Natural killer cell treated with Interleukin-12 subunit alpha and Interleukin-12 subunit beta and Interleukin-15 and Interleukin-18, amount 100 ng/mL, for 72 hours (primary cell): Measurements from ENCODE around the gene SLC25A10. TPM values are rescaled to one million over a fixed set of nuclear protein-coding genes. Genes with fewer than 3 reads are reported as not detected.

Experiments used
- ATAC-seq, 2 donors: fragments of 150-1000 bp; cut with Tn5 transposase in 1 of 2; sonication (Bioruptor Pico), chemical (Tn5 transposase) in 1 of 2; 2 replicates each; pipeline ENCODE4 v1.10.0; 2021
- DNase-seq: peaks from one replicate; pipeline ENCODE4 v3.0.0; 2022; ENCODE audit warnings: low spot score
- H3K27ac Mint-ChIP-seq, 2 donors: 1 replicate in 1 of 2; 2 replicates in 1 of 2; pipeline ENCODE4 v1.8.0; 2022; ENCODE audit warnings: mixed read lengths in 2 of 2, mild to moderate bottlenecking in 1 of 2, moderate library complexity in 1 of 2
- H3K27me3 Mint-ChIP-seq, 2 donors: 1 replicate in 1 of 2; 2 replicates in 1 of 2; pipeline ENCODE4 v1.8.0; 2022; ENCODE audit warnings: mixed read lengths in 2 of 2
- H3K36me3 Mint-ChIP-seq: one replicate; pipeline ENCODE4 v1.8.0; 2022; ENCODE audit warnings: mixed read lengths
- H3K4me1 Mint-ChIP-seq, 2 donors: 1 replicate in 1 of 2; 2 replicates in 1 of 2; pipeline ENCODE4 v1.8.0; 2022; ENCODE audit warnings: low read depth in 2 of 2, mixed read lengths in 2 of 2, mild to moderate bottlenecking in 1 of 2
- H3K4me3 Mint-ChIP-seq: one replicate; pipeline ENCODE4 v1.8.0; 2022; ENCODE audit warnings: mixed read lengths
- H3K9me3 Mint-ChIP-seq: 2 replicates; pipeline ENCODE4 v1.8.0; 2022; ENCODE audit warnings: mixed read lengths
- total RNA-seq, 2 donors: library from RNA; stranded (reverse); gene quantifications; one replicate each; pipeline ENCODE4 v1.2.3, GENCODE V29; 2022

Gene SLC25A10
- total RNA-seq, 2 donors from 2014 or later = 17.5 to 36.3 TPM

DNA sequence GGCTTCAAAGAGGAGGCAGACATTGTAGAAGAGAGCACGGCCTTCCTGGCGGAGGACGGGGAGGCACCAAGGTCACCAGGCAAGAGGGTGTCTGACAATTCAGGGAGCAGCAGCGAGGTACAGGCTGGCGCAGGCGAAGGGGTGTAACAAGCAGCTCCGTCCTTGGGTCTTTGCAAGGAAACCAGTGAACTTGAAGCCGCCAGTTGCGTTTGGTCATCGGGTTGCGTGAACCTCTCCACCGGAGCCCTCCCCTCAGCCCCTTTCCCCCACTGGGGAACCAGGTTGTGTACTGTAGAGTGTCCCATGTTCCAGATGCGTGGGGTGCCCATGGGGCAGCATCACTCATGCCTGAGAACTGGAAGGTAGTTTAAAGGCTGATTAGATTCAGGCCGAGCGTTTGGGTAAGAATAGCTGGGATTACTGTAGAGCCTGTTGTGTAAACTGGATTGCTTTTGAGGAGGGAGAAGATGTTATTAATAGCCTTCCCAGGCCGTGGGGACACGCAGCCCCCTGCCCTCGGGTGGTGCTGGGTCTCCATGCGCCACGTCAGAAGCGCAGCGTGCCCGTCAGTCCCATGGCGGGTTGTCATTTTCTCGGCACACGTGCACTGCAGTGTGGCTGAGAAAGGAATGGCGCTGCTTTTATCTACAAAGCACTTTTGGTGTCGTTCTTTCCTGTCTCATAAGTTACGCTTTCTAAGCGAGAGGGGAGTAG is 6.4 kb upstream of the SLC25A10 start:
- no peak for ATAC-seq
- DNase-seq = no peak
- H3K4me1 Mint-ChIP-seq = peaks cover 16 to 19% of the 10 kb centered on the region in 2 donors
- H3K36me3 Mint-ChIP-seq = peaks cover 4% of the 10 kb centered on the region
- no peaks in the 10 kb centered on the region for H3K9me3 Mint-ChIP-seq
- peak overlapping the region in 1 of 2 donors; percentile 23 for H3K27ac Mint-ChIP-seq
- H3K4me3 Mint-ChIP-seq = no peak overlapping the region
- H3K27me3 Mint-ChIP-seq = no peaks in the 10 kb centered on the region

DNA sequence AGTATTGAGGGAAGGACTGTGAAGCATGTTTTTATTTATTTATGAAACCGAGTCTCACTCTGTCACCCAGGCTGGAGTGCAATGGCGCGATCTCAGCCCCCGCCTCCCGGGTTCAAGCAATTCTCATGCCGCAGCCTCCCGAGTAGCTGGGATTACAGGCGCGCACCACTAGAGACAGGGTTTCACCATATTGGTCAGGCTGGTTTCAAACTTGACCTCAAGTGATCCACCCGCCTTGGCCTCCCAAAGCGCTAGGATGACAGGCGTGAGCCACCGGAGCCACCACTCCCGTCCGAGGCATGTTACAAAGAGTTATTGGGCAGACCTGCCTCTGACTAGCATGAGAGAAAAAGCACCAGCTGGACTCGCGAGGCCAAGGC is 5.9 kb upstream of the SLC25A10 start:
- Mint-ChIP-seq H3K4me3 (no peak overlapping the region), H3K9me3 (no peaks in the 10 kb centered on the region), H3K27me3 (no peaks in the 10 kb centered on the region), H3K4me1 (peaks cover 15 to 19% of the 10 kb centered on the region in 2 donors), H3K36me3 (peaks cover 4% of the 10 kb centered on the region), H3K27ac (peak overlapping the region in 1 of 2 donors; percentile 23)
- no peak for DNase-seq
- no peak for ATAC-seq

DNA sequence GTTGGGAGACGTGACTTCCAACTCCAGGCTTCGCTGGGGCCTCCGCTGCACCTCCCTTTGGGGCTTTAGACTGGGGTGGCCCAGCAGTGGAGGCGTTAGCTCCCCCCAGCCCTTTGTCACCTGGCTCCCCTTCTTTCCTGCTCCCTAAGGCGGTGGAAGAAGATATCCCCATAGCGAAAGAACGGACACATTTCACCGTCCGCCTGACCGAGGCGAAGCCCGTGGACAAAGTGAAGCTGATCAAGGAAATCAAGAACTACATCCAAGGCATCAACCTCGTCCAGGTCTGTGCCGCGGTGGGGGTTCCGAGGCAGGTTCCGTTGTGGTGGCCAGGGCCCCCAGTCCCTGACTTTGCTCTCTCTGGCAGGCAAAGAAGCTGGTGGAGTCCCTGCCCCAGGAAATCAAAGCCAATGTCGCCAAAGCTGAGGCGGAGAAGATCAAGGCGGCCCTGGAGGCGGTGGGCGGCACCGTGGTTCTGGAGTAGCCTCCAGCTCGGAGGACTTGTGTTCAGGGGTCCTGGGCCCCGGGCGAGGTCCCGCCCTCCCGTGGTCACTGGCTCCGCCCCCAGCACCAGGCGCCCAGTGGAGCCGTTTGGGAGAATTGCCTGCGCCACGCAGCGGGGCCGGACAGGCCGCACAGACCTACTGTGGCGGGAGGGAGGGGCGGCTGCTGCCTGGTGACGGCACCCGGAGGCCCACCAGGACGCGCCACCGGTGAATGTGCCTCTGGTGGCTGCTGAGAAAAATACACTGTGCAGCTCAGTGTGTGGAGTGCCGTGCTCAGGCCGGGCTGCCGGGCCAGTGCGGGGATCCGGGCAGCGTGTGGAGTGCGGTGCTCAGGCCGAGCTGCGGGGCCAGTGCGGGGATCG is 5.1 kb upstream of the SLC25A10 start:
- DNase-seq (no peak), ATAC-seq (no peak)
- Mint-ChIP-seq H3K27ac (no peak overlapping the region), H3K4me3 (no peak overlapping the region), H3K9me3 (no peaks in the 10 kb centered on the region), H3K4me1 (peaks cover 11 to 15% of the 10 kb centered on the region in 2 donors), H3K36me3 (peaks cover 4% of the 10 kb centered on the region), H3K27me3 (no peaks in the 10 kb centered on the region)

DNA sequence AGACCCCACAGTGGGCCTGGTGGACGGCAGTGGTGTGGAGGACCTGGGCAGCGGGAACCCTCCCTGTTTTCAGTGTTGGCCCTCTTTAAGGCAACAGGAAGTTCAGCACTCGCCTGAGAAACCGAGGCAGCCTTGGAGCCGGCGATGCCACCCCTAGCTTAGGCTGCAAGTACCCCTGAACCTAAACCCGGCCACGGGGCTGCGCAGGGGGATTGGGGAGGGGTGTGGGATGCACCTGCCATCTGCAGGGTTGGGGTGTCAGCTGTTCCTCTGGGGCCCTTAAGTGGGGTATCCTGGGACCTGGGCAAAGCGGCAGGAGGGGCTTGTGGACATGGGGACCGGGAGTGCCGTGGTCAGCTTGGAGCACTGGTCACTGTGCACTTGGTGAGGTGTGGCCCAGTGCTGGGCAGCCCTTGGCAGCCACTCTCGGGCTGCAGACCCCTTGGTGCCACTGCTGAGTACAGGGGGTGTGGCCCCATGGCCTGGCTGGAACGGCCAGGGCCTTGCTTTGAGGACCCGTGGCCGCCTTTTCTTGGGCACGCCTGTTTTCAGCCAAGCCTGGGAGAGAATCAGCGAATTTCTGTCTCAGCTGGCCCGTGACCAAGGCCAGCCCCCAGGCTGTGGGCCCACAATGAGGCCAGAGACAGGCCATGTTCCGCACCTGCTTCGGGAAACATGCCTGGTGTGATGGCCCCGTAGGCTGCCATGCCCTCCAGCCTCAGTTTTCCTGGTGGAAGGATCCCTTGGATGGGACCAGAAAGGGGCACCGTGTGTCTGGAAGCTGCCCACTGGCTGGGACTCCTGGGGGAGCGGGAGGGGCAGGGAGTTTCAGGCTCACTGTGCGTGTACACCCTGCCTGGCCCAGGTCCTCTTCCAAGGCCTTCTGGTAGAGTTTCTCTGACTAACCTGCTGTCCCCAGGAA is 4.1 kb upstream of the SLC25A10 start:
- no peak for DNase-seq
- Mint-ChIP-seq H3K27me3 (no peaks in the 10 kb centered on the region), H3K4me3 (no peak overlapping the region), H3K27ac (no peak overlapping the region), H3K36me3 (peaks cover 4% of the 10 kb centered on the region), H3K4me1 (peaks cover 15 to 16% of the 10 kb centered on the region in 2 donors), H3K9me3 (no peaks in the 10 kb centered on the region)
- no peak for ATAC-seq

DNA sequence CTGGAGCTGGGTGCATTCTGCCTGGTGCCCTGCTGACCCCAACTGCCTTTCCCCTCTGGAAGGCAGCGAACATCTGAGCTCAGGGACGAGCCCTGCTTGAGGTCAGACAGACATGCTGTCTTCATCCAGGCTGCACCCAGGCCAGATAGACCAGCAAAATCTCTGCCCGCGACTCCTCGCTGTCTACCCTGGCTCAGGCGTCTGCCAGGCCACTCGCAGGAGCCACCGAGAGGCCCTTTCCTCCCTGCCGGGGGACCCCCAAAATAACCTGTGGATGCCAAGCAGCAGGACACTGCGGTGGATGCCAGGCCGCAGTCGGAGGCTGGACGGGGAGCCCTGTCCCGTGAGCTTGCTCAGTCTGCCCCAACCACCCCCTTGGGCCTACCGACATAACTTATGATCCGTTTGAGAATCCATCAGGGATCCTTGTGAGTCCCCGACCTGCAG is 3.3 kb upstream of the SLC25A10 start:
- no peak overlapping the region for H3K4me3 Mint-ChIP-seq
- ATAC-seq = no peak
- H3K36me3 Mint-ChIP-seq = peaks cover 4% of the 10 kb centered on the region
- no peak for DNase-seq
- H3K27ac Mint-ChIP-seq = no peak overlapping the region
- no peaks in the 10 kb centered on the region for H3K9me3 Mint-ChIP-seq
- H3K27me3 Mint-ChIP-seq = no peaks in the 10 kb centered on the region
- H3K4me1 Mint-ChIP-seq = peaks cover 15 to 16% of the 10 kb centered on the region in 2 donors

DNA sequence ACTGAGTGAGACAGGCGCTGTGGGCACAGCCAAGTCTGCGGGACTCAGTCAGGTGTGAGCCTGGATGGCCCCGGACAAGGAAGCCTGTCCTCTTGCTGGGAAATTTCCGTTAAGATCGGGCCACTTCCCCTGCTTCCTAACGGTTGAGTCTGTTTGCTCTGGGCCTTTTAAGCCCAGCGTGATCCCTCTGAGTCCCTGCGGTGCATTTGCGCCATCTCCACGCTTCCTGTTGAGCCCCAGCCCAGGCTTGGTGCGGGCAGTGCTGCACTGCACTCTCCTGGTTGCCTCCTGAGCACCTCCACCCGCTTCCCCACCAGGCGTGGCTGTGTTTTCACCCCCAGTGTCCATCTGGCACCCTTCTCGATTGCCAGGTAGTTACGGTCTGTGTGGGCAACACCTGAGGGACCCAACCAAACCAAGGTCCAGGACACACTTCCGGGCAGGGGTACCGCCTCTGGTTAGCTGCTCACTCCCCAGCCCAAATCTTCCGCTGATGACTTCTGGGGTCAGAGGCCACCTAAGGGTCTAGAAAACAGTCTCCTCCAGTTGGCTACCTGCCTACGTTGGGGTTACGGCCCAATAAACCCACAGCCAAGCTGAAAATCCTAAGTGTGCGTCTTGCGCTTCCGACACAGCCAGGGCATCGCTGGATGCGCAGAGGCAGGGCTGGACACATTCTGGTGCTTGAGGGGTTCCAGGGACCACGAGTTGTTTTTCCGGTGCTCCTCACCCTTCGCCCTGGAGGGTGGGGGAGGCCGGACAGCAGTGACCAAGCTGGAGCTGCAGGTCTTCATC is 1.4 kb upstream of the SLC25A10 start:
- H3K36me3 Mint-ChIP-seq = peaks cover under 1% of the 10 kb centered on the region
- H3K4me1 Mint-ChIP-seq = peaks cover 9% of the 10 kb centered on the region in 2 donors
- H3K27ac Mint-ChIP-seq = peak overlapping the region in 1 of 2 donors; percentile 67
- no peaks in the 10 kb centered on the region for H3K27me3 Mint-ChIP-seq
- ATAC-seq = no peak
- no peak for DNase-seq
- H3K4me3 Mint-ChIP-seq = peak overlapping the region; percentile 48
- H3K9me3 Mint-ChIP-seq = no peaks in the 10 kb centered on the region

DNA sequence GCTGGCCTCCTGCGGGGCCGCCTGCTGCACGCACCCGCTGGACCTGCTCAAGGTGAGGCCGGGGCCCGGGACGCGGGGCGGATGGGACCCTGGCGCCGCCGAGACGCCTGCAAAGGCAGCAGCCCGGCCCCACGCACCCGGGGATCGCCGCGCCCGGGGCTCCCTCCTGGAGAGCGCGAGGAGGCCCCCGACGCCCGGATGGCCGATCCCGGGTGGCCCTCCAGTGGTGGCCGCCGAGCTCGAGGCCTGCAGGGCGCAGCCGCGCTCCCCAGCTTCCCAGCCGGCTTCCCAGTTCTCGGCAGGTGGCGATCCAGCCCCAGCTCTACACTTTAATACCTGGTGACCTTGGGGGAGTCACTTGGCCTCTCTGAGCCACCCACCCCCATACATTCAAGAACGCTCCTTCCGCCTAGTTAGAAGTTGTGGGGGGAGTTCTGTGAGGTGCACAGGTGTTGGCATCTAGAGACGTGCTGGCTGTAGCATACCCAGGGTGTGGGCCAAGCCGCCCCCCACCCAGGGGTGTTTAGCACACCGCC is 452 bp downstream of the SLC25A10 start:
- H3K9me3 Mint-ChIP-seq = no peaks in the 10 kb centered on the region
- ATAC-seq = peak; percentile 13 to 37
- peaks cover 9% of the 10 kb centered on the region in 2 donors for H3K4me1 Mint-ChIP-seq
- H3K36me3 Mint-ChIP-seq = no peaks in the 10 kb centered on the region
- DNase-seq = no peak
- H3K27me3 Mint-ChIP-seq = no peaks in the 10 kb centered on the region
- peak overlapping the region in 1 of 2 donors; percentile 62 for H3K27ac Mint-ChIP-seq
- peak overlapping the region; percentile 92 for H3K4me3 Mint-ChIP-seq

DNA sequence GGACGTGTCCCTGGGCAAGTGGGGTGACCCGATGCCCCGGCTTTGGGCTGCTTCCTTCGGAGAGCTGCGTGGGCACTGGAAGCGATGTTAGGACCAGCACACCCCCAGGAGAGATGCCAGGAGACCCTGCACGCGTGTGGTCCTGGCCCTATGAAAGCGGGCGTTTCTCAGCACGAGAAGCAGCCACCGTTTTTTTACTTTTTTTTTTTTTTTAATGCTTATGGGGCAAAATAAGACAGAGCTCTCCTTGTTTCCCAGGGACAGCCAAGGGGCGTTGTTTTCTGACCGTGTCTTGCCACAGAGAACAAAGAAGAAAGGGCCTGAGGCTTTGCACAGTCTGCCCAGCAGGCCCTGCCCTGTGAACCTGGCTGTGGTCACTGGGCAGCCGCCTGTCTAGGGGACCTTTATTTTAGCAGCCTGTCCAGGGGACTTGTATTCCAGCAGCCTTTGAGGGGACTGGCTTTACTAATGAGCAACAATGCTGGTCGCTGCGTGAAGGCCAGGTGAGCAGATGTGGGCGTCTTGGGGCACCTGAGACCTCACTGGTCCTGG is 996 bp downstream of the SLC25A10 start:
- Mint-ChIP-seq H3K36me3 (no peaks in the 10 kb centered on the region), H3K9me3 (no peaks in the 10 kb centered on the region), H3K27me3 (no peaks in the 10 kb centered on the region), H3K27ac (peak overlapping the region in 1 of 2 donors; percentile 62), H3K4me1 (peaks cover 9% of the 10 kb centered on the region in 2 donors), H3K4me3 (peak overlapping the region; percentile 92)
- ATAC-seq (no peak), DNase-seq (no peak)

DNA sequence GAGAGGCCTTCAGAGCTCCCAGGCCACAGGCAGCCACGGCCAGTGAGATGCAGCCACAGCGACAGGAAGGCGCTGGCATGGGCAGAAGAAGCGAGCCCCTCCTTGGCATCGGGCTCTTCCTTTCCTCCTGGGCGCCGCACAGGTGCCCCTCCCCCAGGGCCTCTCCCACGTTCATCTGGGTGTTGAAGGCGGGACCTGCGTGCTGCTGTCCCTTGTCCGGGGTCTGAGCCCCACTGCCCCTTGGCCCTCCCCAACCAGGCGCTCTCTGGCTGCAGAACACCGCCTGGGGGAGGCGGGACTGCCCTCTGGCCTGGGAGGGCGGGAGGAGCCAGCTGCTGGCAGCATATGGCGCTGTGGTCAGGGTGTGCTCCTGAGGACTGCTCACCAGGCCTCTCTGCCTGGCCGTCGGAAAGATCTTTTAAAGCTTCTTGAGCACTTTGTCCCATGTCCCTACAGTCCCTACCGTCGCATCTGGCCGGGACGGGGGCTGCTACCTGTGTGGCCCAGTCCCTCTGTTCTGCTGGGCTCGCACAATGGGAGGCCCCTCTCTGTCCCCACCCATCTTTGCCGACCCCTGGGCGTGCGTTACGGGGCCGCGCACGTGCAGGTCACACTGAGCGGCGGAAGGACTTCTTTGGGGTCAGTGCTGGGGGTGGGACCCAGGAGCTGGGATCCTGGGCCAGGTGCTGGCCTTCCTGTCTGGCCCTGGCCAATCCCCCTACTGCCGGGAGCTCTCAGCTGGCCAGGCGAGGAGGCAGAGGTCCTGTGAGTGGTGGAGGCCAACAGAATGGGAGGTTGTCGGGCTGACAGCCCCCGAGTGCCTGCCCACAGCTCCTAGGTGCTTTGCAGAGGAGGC is 1.7 kb downstream of the SLC25A10 start:
- Mint-ChIP-seq H3K4me1 (peaks cover 9% of the 10 kb centered on the region in 2 donors), H3K4me3 (peak overlapping the region; percentile 92), H3K27ac (no peak overlapping the region), H3K9me3 (no peaks in the 10 kb centered on the region), H3K27me3 (no peaks in the 10 kb centered on the region), H3K36me3 (no peaks in the 10 kb centered on the region)
- DNase-seq = no peak
- no peak for ATAC-seq

DNA sequence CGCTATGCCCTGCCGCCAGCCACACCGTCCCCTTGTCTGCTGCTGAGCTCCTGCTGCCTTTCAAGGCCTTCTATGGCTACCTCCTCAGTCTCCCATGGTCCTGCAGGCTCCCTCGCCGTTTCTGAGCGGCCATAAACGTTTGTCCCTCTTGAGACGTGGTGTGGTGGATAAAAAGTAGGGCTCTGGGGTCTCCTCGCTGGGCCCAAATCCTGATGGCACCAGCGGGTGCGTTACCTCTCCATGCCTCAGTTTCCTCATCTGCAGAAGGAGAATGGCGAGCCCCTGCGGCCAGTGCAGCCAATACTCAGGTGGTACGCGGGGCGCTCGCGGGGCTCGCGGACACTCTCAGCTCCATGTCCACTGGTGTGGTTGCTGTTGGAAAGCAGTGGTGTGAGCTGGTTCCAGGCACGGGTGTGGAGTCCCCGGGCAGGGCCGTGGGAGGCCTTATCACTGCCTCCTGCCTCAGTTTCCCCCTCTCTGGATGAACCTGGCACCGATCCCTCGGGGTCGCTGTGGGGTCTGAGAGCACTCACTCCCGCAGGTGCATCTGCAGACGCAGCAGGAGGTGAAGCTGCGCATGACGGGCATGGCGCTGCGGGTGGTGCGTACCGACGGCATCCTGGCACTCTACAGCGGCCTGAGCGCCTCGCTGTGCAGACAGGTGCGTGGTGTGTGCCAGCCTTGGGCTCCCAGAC is 2.5 kb downstream of the SLC25A10 start:
- Mint-ChIP-seq H3K27ac (no peak overlapping the region), H3K9me3 (no peaks in the 10 kb centered on the region), H3K27me3 (no peaks in the 10 kb centered on the region), H3K4me1 (peaks cover 9% of the 10 kb centered on the region in 2 donors), H3K4me3 (no peak overlapping the region), H3K36me3 (no peaks in the 10 kb centered on the region)
- ATAC-seq (no peak), DNase-seq (no peak)

DNA sequence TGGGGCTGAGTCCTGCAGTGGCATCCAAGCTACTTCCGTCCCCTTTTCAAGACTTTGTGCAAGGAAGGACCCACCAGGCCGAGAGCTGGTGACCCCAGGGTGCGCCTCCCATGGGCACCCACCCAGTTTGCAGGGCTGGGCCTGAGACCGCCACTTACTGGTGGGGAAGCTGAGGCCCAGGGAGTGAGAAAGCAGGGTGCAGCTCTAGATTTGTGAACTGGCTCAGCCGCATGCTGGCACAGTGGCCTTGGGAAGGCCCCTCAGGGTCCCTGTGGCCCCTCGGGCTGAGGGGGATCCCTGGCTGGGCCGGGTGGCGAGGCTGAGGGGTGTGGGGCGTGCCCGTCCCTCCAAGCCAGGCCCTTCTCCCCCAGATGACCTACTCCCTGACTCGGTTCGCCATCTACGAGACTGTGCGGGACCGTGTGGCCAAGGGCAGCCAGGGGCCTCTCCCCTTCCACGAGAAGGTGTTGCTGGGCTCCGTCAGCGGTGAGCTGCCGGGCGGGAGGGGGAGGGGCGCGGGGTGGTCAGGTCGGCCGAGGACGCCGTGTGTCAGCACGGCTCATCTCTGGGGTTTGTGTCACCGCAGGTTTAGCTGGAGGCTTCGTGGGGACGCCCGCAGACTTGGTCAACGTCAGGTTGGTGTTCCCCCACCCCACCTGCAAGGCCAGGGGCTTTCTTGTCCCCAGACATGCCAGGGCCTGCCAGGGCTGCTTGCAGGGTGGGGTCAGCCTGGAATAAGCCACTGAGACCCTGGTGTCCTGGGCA is 3.2 kb downstream of the SLC25A10 start:
- Mint-ChIP-seq H3K27me3 (no peaks in the 10 kb centered on the region), H3K4me3 (no peak overlapping the region), H3K36me3 (no peaks in the 10 kb centered on the region), H3K9me3 (no peaks in the 10 kb centered on the region), H3K27ac (no peak overlapping the region), H3K4me1 (peaks cover 9% of the 10 kb centered on the region in 2 donors)
- DNase-seq = no peak
- no peak for ATAC-seq
